ENCODE measurements around the gene PCGF2.
"Not testable (repeated sequence)": the region's sequence is repeated elsewhere in the genome, so short reads cannot be mapped to it uniquely, and the experiment has no call there.

PCGF2 gene

DNA sequence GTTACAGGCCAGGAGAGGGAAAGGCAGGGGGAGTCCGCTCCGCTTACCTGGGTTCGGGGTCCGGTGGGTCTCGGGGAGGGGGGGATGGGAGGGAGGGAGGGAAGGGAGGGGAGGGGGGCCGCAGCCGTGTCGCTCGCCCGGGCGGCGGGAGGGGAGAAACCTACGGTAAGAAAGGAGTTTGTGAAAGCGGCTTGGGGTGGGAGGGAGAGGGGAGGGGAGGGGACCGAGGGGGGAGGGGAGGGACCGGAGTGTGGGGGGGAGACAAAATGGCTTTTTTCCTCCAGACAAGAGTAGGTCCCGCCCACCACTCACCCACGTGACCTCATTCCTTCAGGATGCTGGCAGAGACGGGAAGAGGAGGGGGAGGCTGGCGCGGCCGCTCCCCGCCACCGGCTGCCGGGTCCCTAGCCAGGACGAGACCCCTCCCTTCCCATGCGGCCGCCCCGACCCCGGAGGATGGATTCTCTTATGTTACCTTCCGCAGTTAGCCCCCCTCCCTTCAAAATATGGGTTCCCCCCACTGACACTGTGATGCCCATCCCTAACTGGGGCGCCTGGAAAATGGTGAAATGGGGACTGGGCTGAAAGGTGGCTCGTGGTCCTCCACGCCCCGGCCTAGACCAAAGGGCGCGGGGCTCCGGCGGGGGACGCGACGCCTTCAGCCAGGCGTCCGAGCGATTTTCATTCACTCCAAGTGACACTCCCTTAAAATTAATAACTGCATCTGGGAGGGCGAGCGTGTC, at the start of gene PCGF2:
Gene PCGF2, minus strand, starts transcription at position 188 of the 743 bp plus-strand sequence. CDS start 7,934 bp downstream, outside the sequence.
- DNase-seq (ENCODE audit: low read depth in 2 of 2): no peak

DNA sequence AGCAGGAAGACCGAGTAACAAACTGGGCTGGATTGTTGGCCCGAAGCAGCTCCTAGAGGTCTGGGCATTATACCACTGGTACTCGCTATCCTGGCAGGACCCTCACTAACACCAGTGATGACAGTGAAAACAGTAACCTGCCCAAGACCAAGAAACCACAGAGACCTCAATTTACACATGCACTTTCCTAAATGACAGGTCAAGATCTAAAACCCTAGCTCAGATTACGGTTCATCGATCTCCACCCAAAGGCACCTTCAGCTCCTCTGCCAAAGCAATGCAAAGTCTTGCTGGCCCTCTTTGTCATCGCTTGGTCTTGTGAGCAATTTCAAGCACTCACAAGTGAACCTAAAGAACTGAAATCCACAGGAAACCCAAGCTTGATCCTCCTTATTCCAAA, 49.7 kb upstream of the PCGF2 start:
- no peak for DNase-seq (ENCODE audit: low read depth in 2 of 2)

DNA sequence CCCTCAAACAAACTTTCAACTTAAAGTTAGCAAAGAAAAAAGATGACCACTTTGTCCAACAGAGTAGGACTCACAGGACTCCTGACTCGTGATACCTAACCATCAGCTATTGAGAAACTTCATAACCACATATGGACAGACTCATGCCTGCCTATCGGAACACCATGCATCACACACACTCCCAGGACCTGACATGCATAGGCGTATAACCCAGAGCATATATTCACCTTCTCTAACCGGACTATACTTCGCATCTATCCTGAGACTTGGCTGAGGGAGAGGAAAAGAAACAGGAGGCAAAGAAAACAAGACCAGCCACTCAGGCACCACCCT, 49.0 kb upstream of the PCGF2 start:
- DNase-seq (ENCODE audit: low read depth in 2 of 2): no peak

DNA sequence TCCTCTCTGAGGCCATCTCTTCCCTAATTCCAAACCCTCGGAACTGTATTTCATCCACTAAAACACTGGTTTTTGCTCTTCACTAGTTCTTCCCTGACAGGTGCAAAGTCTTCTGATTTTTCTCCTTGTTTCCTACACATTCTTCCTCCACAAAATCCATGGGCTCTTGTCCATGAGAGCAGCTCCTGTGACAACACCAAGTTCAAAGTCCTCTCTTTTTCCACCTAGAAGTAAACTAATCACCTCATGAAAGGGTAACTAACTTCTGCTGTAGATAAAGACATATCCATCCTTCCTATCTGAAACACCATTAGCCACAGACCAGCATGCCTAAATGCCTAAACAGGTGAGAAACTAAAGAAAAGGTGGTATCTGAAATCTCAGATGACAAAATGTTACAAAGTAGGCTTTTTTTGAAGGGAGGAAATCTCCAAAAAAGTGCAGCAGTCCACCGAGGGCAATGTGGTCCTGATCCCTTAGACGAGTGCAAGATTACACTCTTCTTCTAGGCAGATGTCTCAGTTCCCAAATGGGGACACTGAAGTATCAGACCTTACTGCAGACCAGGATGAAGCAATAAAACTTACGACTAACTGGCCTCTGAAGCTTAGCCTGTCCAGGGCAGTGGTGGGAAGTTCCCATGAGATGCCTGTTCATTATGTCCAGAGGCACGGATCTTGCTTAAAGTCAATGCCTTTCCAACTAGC, 48.5 kb upstream of the PCGF2 start:
- DNase-seq (ENCODE audit: low read depth in 2 of 2): no peak

DNA sequence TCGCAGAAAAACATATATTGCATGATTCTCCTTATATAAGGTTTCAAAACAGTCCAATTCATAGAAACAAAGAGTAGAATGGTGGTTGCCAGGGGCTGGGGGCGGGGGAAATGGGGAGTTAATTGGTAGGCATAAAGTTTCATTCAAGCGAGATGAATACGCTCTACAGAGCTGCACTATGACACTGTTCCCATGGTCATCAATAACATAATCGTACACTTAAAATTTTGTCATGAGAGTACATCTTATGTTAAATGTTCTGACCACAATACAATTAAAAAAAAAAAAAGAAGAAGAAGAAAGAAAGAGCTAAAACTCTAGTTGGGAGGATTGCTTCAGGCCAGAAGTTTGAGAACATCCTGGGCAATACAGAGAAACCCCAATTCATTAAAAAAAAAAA, 46.1 kb upstream of the PCGF2 start:
- DNase-seq (ENCODE audit: low read depth in 2 of 2): no peak

DNA sequence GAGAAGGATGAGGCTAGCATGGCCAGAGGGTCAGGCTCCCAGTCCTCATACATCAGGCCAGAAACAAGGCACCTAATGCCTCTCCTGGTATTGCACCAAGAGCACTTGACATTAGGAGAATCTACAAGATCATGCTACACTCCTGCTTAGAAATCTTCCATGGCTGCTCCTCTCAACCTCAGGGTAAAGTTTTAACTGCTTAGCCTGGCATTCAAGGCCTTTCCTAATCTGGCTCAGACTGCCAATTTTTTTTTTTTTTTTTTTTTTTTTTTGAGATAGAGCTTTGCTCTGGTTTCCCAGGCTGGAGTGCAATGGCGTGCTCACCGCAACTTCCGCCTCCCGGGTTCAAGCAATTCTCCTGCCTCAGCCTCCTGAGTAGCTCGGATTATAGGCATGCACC, 43.0 kb upstream of the PCGF2 start:
- DNase-seq (ENCODE audit: low read depth in 2 of 2): no peak

DNA sequence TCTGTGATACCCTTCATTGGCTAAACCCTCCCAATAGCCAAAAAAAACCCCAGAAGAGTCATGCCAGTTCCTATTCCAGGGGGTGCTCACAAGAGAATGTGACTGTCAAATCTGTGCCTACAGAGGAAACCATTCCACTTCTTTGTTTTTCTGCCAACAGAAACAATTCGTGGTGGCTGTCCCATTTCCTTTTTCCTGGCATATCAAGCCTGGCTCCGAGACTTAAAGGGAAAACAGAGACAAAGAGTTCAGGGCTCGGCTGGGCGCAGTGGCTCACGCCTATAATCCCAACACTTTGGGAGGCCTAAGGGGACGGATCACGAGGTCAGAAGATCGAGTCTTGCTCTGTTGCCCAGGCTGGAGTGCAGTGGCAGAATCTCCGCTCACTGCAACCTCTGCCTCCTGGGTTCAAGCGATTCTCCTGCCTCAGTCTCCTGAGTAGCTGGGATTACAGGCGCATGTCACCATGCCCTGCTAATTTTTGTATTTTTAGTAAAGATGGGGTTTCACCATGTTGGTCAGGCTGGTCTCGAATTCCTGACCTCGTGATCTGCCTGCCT, 42.1 kb upstream of the PCGF2 start:
- not testable (repeated sequence) for DNase-seq (ENCODE audit: low read depth in 2 of 2)

DNA sequence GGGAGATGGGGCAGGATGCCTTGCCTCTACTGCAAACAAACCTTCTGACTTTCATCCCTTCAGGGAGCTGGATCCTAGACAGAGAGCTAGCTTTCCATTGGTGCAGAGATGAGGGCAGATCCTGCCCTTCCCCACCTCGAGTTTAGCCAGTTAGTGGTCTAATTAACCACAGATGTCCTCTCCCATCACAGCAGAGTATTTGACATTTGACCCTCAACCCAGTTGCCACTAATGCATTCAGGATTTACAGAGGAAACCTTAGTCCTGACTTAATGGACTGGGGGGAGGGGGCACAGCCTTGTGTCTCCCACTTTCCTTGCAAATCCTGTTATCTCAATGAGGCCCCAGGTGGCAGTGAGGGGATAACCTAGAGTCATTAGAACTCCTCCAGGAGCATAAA, 41.0 kb upstream of the PCGF2 start:
- DNase-seq (ENCODE audit: low read depth in 2 of 2): no peak

DNA sequence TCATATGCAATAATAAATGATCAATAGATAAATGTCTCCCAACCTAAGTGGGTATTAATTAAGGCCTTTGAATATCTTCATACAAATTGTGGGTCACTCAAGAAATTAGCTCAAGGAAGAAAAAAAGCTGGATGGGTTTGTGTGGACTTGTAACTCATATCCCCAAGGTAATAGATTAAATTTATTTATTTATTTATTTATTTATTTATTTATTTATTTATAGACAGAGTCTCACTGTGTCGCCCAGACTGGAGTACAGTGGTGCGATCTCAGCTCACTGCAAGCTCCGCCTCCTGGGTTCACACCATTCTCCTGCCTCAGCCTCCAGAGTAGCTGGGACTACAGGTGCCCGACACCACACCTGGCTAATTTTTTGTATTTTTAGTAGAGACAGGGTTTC, 39.9 kb upstream of the PCGF2 start:
- DNase-seq (ENCODE audit: low read depth in 2 of 2): not testable (repeated sequence)

DNA sequence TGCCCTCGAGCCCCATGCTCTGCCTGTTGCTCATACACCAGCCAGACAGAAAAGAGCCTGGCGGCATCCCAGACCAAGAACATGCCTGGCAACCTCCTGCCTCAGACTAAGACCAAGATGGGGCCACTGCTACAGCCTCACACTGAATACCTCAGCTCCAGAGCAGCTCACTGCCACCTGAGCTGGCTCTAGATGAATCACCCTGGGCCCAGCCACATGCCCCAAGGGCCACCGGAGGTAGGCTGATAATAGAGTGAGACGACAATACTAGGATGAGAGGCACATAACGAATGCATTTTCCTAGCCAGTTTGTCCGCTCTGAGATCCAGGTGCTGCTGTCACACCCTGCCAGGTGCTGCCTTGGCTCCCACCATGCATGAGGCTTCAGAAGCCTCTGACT, 38.2 kb upstream of the PCGF2 start:
- no peak for DNase-seq (ENCODE audit: low read depth in 2 of 2)

DNA sequence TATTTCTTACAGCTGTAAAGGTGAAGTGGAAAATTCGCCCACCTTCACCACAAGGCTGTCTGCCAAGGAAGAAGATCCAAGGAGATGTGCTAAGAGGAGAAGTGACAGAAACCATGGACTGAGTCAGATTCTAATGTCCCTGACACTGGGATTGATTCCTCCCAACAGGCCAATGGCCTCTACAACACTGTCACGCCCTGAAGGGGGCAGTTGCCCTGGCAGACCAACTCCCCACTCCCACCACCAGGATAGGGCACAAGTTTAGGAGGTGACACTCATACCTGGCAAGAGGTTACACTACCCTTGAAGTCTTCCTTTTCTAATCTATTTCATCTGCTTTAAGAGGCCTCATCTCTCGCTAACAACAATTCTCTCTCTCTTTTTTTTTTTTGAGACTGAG, 35.1 kb upstream of the PCGF2 start:
- no peak for DNase-seq (ENCODE audit: low read depth in 2 of 2)

DNA sequence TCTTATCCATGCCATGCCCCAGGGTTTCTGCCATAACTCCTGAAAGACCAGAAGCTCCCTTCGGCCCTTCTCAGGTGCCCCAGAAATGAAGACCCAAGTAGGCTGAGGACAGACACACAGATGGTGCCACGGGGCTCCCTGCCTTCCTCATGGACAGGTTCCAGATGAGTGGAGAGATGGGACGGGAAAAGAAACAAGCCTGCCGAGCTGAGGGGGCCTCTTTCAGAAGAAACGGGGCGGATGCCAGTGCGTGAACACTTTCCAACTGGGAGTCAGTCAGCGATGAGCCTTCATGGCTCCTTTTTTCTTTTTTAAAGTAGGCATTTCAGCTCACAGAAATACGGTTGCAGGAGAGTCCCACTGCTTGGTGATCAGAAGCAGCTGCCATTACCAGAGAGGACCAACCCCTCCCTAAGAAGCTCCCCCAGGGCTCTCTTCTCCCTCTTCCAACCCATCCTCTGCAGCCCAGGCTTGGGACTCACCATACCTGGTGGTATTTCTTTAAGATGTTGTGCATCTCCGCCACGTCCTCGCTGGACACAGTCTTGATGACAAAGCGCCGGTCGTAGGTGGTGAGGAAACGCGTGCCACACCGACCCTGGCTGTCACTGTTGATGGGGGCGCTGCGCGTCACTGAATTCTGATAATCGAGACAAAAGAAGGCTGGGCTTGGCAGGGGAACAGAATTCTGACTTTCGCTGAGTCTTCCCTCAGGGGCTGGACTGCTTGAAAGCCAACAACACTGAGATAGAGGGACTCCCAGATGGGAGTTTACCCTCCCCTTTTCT, 32.0 kb upstream of the PCGF2 start:
- DNase-seq (ENCODE audit: low read depth in 2 of 2): no peak

DNA sequence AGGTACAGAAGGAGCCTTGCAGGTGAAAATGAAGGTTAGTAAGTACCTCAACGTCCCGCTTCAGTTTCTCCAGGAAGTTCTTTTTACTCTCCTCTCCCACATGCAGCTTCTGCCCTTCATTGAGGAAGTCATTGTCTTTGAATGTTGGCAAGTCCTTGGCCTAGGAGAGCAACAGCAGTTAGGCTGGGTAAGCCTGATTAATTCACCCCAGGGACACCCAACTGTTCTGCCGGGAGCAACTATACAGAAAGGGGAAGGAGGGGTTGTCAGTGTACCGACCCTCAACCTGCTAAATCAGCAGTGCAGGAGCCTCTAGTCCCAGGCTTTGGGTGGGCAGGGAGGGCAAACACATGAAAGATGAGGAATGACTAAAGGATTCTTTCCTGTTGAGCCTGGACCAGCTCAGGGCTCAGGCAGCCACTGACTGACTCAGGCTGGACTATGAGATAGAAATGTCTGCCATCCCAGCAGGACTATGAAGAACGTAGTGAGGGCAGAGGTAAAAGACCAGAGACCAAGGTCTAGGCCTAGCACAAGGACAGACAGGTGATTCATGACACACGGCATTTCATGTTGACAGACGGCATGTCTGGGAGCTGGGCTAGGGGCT, 29.6 kb upstream of the PCGF2 start:
- no peak for DNase-seq (ENCODE audit: low read depth in 2 of 2)

DNA sequence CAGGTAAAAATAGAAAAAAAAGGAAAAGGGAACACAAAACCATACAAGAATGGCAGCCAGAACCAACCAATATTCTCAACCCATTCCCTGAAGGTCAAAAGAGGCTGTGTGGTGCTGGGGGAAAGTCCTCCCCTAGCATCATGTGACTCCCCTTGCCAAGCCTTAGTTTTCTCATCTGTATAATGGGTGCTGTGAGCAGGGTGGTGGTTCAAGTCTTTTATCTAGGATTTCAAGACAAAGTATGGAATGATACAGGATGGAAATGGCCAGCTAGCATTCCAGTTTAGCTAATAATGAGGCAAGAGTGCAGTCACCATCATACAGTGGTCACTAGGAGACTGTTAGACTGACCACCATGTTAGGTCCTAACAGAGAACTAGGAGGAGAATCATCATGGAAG, 25.1 kb upstream of the PCGF2 start:
- no peak for DNase-seq (ENCODE audit: low read depth in 2 of 2)

DNA sequence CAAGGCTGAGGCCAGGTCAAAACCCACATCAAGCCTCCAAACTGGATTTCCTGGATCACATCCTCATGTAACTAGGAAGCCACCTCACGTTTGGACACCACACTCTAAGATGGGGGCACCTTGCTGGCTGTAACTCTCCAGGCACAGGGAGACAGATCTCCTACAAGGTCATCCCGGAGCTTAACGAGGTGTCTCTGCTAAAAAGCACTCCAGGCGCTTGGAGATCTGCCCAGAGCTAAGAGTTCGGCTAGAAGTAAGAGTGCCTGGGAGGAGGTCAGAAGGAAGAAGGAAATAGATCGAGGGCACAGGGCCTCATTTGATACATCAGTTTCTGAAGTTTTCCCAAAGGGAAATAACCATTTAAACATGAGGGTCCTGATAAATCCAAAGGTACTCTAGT, 20.3 kb upstream of the PCGF2 start:
- DNase-seq (ENCODE audit: low read depth in 2 of 2): no peak

DNA sequence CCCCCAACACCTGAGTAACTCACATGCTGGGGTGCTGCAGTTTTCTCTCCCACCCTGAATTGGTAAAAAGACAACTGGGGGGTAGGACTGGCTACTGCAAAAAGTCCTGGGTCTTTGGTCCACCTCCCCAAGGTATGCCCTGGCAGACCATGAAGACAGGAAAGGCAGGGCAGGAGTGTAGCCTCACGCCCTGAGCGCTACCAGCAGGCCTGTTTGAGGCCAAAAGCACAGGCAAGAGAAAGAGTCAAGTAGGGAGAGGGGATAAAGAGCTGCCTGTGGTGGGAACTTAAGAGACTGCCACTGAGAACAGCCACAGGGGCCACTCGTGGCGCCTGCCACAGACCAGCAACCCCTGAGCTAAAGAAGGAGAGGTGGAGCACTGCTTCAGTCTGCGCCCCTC, 18.2 kb upstream of the PCGF2 start:
- no peak for DNase-seq (ENCODE audit: low read depth in 2 of 2)

DNA sequence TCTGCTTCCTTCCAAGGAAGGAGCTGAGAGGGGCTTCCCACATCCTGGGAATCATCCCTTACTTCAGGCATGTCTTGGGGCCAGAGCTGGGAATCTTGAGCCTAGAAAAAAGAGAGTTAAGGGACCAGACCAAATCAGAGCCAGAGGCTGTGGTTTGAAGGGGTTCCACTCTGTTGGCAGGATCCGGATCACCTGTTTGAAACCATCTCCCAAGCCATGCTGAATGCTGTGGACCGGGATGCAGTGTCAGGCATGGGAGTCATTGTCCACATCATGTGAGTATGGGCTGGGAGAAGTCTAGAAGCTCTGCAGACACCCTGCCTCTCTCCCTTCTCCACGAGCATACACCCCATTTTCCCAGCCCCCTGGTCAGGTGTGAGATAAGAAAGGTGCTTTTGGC, 14.1 kb upstream of the PCGF2 start:
- no peak for DNase-seq (ENCODE audit: low read depth in 2 of 2)

DNA sequence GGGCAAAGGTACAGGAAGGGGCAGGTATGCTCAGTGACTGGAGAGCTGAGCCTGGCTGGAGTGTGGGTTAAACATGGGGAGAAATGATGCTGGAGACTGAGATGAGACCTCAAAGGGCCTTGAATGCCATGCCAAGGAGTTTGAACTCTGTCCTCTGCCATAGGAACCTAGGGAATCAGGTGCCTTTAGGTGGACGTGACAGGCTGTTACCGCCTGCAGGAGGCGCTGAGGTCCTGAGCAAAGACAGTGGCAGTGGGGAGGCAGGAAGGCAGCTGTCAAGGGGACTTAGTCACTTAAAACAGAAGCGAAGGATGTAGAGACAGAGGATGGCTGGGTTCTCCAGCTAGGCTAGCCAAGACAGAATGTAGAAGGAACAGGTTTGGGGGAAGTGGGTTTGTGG, 13.5 kb upstream of the PCGF2 start:
- DNase-seq (ENCODE audit: low read depth in 2 of 2): no peak

DNA sequence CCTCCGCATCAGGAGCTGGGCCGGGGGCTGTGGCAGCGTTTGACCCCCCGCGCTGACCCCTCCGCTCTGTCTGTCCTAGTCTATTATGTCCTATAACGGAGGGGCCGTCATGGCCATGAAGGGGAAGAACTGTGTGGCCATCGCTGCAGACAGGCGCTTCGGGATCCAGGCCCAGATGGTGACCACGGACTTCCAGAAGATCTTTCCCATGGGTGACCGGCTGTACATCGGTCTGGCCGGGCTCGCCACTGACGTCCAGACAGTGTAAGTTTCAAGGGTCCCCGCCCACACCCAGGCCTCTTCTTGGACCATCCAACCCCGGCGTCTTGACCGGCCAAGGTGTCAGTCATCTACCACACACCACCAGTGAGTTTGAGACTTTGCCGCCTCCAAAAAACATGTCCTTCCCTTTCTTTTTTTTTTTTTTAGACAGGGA, 5.0 kb upstream of the PCGF2 start:
- DNase-seq (ENCODE audit: low read depth in 2 of 2): no peak

DNA sequence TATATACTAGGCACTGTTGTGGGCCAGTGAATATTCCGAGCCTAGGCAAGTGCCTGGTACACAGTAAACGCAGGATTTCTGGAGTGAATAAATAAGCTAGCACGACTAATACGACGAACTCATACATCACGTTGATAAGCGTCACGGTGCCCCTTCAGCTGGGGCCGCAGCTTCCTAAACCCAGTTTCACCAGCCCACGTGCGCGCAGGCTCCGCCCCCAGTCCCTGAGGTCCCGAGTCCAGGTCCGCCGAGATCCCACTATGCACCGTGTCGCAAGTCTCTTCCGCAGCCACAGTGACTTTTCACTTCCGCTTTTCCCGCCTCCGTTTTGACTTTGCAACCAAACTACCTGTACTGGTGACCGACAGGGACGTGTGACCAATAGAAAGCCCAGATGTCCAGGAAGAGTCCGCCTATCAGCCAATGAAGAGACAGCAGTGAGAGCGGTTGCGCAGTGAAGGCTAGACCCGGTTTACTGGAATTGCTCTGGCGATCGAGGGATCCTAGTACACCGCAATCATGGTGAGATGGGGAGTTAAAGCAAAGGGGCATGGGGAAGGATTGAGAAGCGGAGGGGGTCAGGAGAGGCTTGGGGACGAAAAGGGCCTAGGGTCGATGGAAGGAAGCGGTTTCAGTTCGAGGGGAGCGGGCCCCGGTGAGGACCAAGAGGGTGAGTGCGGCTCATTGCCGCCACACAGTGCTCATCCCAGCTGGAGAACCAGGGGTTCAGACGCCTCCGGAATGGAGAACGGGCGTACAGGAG, 4.4 kb upstream of the PCGF2 start, which contains the start of gene PSMB3:
Gene PSMB3, plus strand, starts transcription at position 434 of the 763 bp plus-strand sequence. Its CDS starts 86 bp downstream, at position 520.
- DNase-seq (ENCODE audit: low read depth in 2 of 2): peak; percentile 87 to 95

DNA sequence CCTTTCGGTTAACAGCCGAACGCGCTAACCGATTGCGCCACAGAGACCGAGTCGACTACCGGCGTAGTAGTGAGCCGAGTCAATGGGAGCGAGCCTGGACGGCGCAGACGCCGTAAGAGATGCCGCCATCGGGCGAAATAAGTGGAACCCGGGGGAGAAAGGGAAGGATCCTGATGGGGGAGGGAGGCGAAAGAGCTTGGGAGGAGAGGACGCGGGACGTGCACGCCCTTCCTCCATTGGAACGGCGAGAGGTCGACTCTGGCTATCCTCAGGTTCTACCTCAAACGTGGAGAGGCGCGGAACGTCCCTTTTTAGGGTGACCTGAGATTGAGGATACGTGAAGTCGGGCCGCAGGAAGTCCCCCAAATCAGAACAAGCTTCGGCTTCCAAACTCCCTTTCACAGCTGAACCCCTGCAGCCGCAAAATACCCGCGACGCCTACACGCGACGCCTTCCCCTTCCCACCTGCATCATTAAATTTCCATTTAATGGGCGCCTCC, 3.7 kb upstream of the PCGF2 start:
- peak; percentile 69 to 82 for DNase-seq (ENCODE audit: low read depth in 2 of 2)

Data from stimulated activated CD8-positive, alpha-beta memory T cell treated with anti-CD3 and anti-CD28 coated beads, Interleukin-2, amount 100 ng/mL, for 48 hours (primary cell).